Hypothalamus (tissue), 51 donors: Measurements from ENCODE around the gene ZNF215.
"Not testable (repeated sequence)": the region's sequence is repeated elsewhere in the genome, so short reads cannot be mapped to it uniquely, and the experiment has no call there.

Experiments used
- DNase-seq, 51 donors: peaks; one replicate each; lab custom pipeline; 2025; lab: John Stamatoyannopoulos, UW

The ZNF215 gene

DNA sequence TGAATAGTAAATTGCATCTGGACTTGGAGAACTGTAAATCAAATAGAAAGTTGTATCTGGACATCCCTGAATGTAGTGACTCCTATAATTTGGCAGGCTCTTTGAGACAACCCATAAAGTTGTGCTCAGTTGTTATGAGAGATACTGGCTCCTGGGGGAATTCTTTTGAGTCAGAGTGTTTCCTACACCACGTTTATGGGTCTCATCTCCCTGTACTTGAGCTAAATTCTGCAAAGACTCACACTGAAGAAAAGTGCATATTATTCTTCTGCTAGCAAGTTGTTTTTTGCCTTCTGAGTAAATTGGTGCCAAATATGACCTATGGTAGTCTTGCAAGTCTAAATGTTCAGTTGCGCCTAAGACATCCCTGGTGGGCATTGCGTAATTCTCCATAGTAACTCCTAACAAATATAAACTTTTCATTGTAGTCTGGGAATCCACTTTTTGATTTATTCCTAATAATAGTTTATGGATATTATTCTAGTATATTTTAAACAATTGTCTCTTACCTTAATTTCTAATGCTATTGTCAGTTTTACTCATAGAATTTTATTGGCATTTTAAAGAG, 5.0 kb downstream of the ZNF215 start:
- DNase-seq, result no peak

DNA sequence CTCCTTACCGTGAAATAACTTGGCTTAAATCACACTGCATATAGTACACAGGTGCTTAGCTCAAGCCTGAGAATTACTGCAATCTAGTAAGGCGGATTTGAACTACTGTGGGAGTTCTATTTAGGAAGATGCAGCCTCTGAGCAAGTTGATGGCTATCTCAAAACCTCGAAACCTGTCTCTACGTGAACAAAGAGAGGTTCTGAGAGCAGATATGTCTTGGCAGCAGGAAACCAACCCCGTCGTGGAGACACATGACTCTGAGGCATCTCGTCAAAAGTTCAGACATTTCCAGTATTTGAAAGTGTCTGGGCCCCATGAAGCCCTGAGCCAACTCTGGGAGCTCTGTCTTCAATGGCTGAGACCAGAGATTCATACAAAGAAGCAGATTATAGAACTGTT, 5.9 kb downstream of the ZNF215 start:
- no peak for DNase-seq

DNA sequence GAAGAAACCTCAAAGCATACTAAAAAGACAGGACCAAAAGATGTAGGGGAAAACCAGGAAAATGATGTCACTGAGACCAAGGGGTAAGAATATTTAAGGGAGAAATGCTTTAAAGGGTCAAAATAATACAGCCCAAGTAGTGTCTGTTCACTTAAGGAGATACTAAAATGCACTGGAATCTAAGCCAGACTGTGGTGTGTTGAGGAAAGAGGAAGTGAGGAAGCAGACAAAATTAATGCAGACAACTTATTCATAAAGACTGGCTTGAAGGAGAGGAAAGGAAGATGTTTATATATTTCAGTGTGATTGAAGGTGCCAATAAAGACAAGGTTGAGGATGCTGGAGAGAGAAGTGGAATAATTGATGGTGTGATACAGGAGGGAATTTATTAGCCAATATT, 15.7 kb downstream of the ZNF215 start:
- no peak for DNase-seq

DNA sequence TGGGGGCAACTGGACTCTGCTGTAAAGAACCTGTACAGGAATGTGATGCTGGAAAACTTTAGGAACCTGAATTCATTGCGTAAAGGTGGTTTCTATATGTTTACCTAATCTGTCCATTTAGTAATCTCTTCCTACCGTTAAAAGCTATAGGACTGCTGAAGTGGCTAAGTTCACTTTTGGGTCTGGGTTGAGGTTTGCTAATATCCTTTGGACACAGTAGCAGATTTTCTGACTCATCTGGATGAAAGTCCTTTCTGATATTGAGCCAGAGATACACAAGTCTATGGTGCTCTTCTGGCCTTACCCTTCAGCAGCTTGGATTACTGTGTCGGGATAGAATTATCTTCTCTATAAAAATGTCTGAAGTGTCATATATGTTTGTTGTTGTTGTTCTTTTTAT, 16.9 kb downstream of the ZNF215 start:
- no peak for DNase-seq

DNA sequence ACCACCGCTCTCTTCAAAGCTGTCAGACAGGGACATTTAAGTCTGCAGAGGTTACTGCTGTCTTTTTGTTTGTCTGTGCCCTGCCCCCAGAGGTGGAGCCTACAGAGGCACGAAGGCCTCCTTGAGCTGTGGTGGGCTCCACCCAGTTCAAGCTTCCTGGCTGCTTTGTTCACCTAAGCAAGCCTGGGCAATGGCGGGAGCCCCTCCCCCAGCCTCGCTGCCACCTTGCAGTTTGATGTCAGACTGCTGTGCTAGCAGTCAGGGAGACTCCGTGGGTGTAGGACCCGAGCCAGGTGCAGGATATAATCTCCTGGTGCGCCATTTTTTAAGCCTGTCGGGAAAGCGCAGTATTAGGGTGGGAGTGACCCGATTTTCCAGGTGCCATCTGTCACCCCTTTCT, 28.0 kb downstream of the ZNF215 start:
- not testable (repeated sequence) for DNase-seq

DNA sequence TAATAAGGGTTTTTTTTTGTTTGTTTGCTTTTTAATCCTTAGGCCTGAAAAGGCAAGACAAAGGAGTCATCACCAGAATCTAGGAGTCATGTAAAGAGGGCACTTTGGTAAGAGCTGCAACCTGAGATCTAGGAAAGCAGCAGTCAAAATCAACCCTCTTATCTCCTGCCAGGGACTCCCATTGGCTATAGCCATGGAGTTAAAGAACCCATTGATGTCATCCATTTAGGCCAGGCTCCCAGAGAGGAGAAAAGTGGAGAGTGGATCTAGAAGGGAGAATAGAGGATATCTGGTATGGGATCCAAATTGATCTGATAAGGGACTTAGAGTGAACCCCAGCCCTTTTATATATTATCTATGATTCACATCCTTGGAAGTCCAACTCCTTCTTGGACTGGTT, 35.9 kb downstream of the ZNF215 start:
- no peak for DNase-seq

DNA sequence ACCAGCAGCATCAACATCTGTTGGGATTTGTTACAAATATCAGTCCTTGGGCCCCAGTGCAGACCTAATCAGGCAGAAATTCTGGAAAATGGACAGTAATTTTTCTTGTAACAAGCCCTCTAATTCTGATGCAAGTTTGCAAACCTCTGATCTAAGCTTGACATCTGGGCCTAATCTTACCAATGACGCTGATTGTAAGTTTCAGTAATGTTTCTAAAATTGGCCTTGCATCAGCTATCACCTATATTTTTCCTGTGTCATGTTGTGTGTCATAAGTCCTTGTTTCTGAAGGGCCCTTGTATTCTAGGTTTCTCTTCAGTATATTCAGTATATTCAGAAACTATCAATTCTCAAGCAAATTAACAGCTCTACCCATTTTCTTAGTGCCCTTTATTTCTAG, 36.4 kb downstream of the ZNF215 start:
- DNase-seq, result no peak

DNA sequence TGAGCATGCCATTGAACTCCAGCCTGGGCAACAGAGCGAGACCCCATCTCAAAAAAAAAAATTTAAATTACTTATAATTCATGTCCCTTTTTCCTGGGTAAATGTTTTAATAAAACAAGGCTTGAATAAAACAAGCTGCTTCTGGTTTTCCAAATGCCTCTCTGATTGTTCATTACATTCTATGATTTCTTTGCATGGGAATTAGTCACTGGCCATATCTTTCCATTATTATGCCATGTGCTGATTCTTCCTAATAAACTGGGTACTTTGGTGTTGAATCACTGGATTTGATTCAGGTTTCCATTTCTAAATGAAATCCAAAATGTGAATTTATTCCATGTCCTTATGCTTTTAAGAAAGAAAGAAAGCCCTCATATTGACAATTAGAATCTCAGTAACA, 42.6 kb downstream of the ZNF215 start:
- no peak for DNase-seq

DNA sequence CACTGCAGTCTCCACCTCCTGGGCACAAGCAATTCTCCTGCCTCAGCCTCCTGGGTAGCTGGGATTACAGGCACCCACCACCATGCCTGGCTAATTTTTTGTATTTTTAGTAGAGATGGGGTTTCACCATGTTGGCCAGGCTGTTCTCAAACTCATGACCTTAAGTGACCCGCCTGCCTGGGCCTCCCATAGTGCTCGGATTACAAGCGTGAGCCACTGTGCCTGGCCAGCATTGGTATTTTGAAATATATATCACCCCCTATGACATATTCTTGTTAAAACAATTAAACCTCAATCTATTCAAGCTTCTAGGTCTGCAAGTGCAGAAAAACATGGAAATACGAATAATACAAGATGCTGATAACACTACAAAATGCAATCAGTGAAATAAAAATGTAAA, 43.6 kb downstream of the ZNF215 start:
- DNase-seq, result not testable (repeated sequence)

DNA sequence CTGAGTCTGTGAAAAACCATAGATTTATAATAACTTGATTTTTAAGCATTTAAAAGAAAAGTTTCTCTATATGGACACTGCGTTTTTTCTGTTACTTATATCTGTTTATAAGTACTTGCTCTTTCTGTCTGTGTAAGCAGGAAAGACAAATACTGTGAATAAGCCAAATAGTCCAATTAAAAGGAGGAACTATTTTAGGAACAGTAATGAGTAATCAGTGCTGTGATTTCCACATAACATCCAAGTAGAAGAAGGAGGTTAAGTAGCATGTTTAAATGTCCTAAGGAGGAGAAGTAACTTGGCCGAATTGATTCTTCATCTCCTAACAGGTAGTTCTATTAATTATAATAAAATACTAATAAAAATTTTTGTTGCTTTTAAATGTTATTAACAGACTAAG, 53.1 kb downstream of the ZNF215 start:
- no peak for DNase-seq

DNA sequence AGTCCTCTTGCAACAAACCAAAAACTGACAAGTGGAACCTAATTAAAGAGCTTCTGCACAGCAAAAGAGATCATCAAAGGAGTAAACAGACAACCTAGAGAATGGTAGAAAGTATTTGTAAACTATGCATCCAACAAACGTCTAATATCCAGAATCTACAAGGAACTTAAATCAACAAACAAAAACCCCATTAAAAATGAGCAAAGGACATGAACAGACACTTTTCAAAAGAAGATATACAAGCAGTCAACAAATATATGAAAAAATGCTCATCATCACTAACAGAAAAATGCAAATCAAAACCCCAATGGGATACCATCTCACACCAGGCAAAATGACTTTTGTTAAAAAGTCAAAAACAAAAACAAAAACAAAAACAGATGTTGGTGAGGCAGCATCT, 60.3 kb downstream of the ZNF215 start:
- no peak for DNase-seq

DNA sequence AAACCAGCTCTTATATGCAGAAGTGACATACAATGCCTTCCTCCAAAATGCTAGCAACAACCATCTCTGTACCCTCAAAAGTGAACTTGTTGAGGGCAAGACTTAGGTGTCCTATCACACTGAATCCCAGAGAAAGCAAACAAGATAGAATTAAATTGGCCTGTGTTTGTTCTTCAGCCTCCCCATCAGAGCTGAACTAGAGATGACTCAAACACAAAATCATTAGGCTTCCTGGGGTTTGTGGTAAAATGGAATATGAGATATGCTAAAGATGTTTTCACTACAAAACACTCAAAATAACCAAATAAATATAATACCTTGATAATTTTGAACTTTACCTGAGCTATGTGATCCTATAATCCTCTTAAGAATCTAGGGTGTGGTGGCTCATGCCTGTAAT, 62.3 kb downstream of the ZNF215 start:
- DNase-seq, result no peak

DNA sequence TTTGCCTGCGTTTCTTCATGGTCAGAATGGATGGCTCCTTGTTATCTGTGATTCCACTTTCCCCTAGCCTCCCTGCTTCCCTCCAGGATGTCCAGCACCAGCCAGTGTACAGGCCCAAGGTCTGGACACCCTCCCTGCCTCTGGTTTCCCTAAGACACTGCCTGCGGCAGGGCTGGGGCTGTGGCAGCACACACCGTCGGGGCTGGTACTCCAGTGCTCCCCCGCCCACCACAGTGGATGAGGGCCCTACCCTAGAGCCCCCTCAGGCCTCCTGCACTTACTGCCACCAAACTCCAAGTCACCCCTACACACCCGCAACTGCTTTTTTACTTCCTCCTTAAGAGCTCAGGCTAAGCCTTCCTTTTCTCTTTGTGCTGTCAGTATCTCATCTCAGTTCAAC, 65.0 kb downstream of the ZNF215 start:
- DNase-seq, result no peak

DNA sequence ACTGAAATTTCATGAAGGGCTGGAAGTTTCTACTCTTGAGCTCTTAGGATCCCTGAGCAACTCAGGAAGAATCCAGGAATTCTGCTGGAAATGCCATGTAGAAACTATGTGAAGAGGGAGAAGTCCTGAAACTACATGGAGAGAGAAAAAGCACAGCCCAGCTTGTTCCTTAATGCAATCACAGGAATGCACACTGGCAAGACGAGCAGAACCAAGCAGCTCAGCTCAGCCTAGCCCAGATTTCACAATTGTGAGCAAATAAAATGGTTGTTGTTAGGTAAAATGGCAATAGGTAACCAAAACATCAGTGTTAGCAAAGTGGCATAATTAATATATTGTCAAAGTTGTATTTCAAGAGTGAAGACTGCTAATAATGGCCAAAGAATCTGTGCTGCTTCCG, 65.8 kb downstream of the ZNF215 start:
- no peak for DNase-seq

DNA sequence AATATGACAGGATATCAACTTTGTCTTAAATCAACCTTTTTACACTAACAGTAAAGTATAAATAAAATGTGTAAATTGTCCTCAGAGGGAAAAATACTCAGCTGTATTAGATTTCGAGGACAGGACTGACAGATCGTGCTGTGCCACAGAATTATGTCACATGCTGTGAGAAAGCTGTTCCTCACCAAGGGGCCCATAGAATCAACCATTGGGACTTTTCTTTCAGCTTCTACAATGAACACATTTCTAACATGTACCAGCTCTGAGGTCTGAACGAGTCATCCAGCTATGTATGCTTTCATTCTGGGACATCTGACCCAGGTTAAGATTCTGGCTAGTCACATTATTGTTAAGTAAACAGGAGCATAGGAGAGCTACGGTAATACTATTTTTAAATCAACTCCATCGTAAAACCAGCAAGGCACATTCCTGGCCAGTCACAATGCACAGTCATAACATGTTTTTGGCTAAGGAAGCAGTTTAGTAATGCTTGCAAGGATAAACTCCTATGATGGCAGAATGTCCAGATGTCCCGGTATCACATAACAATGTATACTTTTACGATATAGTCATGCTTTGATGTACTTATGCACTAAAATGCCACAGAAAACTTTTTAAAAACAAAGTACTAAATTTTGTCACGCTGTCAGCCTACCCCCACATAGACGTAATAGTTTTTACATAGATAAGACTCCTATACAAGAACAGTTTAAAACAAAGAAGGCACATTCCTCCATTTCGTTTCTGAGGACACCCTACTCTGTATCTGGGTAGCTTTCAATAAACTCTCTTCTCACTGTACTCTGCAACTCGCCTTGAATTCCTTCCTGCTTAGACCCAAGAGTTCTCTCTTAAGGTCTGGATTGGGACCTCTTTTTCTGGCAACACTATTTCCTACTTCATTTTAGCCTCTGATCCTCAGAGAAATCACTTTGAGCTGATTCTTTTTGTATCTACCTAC, 66.5 kb downstream of the ZNF215 start:
- DNase-seq, result no peak

DNA sequence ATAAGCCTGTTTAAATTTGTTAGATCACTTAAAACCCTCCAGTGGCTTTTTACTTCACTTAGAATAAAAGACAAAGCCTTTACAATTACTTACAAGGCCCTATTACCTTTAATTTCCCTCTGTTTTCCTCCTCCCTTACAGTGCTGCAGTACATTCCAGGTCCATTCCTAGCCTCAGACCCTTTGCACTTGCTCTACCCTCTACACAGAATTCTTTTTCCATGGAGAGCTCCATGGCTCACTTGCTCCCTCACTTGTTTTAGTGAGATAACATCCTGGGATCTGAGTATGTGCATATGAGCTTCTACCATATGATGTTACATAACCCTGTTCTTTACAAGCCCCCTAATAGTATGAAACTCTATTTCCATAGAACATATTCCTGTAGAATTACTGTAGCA, 69.5 kb downstream of the ZNF215 start:
- DNase-seq, result no peak

DNA sequence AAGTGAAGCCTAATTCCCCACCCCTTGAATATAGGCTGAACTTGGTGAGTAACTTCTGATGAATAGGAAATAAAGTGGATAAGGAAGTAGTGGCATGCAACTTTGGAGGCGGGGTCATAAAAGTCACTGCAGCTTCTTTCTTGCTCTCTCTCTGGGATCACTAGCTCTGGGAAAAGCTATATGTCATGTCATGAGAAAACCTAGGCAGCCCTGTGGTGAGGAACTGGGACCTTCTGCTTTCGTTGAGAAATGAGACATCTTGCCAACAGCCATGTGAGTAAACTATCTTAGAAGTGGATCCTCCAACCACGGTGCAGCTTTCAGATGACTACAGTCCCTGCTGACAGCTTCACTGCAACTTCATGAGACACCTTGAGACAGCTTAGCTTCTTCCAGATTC, 78.3 kb downstream of the ZNF215 start:
- DNase-seq, result no peak
